ENCODE measurements around the gene MAB21L2. TPM values are rescaled to one million over a fixed set of nuclear protein-coding genes. Genes with fewer than 3 reads are reported as not detected.
"Not testable (repeated sequence)": the region's sequence is repeated elsewhere in the genome, so short reads cannot be mapped to it uniquely, and the experiment has no call there.

MAB21L2 gene
- total RNA-seq = under 1 TPM; 0.16 to 0.69 TPM
- 1 to 10 TPM in 1 of 2 donors, under 1 TPM in 1; 0.05 to 8.6 TPM for polyA plus RNA-seq
- long read RNA-seq, donor 1 = 0 reads
- long read RNA-seq, donor 2 = 0 reads

DNA sequence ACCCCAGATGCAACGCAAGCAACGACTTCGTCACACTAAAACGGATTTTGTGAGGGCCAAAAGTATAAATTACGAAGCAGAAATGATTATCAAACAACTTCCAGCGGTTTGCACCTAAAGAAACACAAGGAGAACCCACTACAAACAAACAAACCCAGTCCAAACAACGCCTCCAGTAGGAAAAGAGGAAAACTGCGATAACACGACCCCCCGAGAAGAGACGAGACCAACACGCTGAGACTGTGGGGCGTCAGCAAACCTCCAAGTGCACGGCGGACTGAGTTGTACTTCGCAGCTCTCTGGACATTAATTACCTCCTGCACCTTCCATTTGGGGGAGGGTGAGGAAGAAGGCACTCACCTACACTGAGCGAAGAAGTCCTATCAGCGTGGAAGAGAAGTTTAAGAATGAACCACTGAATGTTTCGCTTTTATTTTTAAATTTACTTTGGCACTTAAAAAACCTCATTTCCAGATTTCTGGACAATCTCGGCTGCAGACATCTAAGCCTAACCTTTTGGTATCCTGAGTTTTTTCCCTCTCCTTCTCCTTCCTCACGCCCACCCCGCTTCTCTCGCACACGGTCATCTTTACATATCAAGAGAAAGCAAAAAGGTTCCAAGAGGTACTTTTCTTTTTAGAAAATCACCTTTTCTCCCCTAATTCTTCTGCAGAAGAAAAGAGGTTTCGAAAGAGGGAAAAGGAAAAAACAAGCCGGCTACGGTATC lies at the start of gene MAB21L2:
TSS of gene MAB21L2 (plus strand) at position 6 of the 727 bp plus-strand sequence. CDS start 879 bp downstream, outside the sequence.
- Histone ChIP-seq H3K36me3 (ENCODE audit: control insufficient read depth in 1 of 2, insufficient read depth in 2 of 2, low read length in 1 of 2) (no peaks in the 10 kb centered on the region), H3K4me3 (ENCODE audit: low read length in 2 of 2) (no peak within 1 kb of the TSS), H3K27ac (ENCODE audit: low read depth in 1 of 2, low read length in 2 of 2) (no peak within 1 kb of the TSS), H3K9me3 (ENCODE audit: control insufficient read depth, low read length) (no peaks in the 10 kb centered on the region), H3K4me1 (ENCODE audit: control insufficient read depth in 1 of 2, insufficient read depth in 2 of 2, low read length in 2 of 2) (peaks cover 0 to 2% of the 10 kb centered on the region in 2 donors), H3K27me3 (ENCODE audit: control insufficient read depth in 1 of 2, insufficient read depth in 2 of 2, low read length in 1 of 2) (no peaks in the 10 kb centered on the region)
- ATAC-seq (ENCODE audit: low FRiP score) = no peak
- intact Hi-C loops (cut with DNase I) = loop anchor here in 1 of 2 donors (10.0 kb wide), 1 partner anchor 298 kb away; no protein-coding TSS in a partner anchor
- no peak for DNase-seq
- WGBS, 2 donors = 82 to 84% methylated on average over 27 of the region's 27 CpGs

DNA sequence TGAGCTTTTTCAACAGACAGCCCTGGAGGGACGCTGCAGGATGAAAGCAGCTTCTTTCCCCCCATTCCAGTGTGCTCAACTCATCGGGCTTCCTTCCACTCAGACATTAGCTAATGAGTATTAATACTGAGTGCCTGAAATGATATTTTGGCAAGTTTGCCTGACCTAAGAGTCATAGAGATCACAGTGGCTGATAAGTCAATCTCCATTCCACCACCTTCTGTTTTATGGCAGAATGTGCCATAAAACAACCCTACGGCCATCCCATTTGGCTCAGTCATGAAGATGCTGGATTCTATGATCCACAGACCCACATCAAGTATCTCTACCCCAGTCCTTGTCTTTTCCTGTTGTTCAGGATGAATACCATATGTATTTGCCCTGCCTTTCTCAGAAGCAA lies 48.3 kb upstream of the MAB21L2 start:
- Histone ChIP-seq H3K27ac (ENCODE audit: low read depth in 1 of 2, low read length in 2 of 2) (no peak overlapping the region), H3K4me1 (ENCODE audit: control insufficient read depth in 1 of 2, insufficient read depth in 2 of 2, low read length in 2 of 2) (no peaks in the 10 kb centered on the region), H3K4me3 (ENCODE audit: low read length in 2 of 2) (no peak overlapping the region), H3K9me3 (ENCODE audit: control insufficient read depth, low read length) (no peaks in the 10 kb centered on the region), H3K27me3 (ENCODE audit: control insufficient read depth in 1 of 2, insufficient read depth in 2 of 2, low read length in 1 of 2) (no peaks in the 10 kb centered on the region), H3K36me3 (ENCODE audit: control insufficient read depth in 1 of 2, insufficient read depth in 2 of 2, low read length in 1 of 2) (no peaks in the 10 kb centered on the region)
- intact Hi-C loops (cut with DNase I) = no loop called here
- DNase-seq (no peak), ATAC-seq (ENCODE audit: low FRiP score) (no peak)
- WGBS, 2 donors = 86 to 87% methylated on average over 3 of the region's 3 CpGs

DNA sequence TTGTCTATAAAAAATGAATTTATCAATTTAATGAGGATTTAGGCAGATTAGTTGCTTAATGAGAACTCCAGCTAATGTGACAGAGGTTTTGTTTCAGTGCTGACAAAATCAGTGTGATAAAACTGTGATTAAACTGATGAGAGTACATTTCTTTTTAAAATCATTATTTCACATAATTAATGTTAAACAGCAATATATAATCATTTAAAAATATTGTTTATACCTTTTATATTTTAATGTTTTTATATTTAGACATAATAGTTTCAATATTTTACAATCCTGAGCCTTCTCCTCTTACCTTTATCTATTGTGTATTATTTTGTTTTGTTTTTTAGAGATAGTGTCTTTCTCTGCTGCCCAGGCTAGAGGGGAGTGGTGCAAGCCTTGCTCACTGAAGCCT lies 47.1 kb upstream of the MAB21L2 start:
- H3K27me3 ChIP-seq (ENCODE audit: control insufficient read depth in 1 of 2, insufficient read depth in 2 of 2, low read length in 1 of 2) = no peaks in the 10 kb centered on the region
- intact Hi-C loops (cut with DNase I) = no loop called here
- H3K4me1 ChIP-seq (ENCODE audit: control insufficient read depth in 1 of 2, insufficient read depth in 2 of 2, low read length in 2 of 2) = no peaks in the 10 kb centered on the region
- H3K27ac ChIP-seq (ENCODE audit: low read depth in 1 of 2, low read length in 2 of 2) = no peak overlapping the region
- H3K36me3 ChIP-seq (ENCODE audit: control insufficient read depth in 1 of 2, insufficient read depth in 2 of 2, low read length in 1 of 2) = no peaks in the 10 kb centered on the region
- no peak for DNase-seq
- H3K9me3 ChIP-seq (ENCODE audit: control insufficient read depth, low read length) = no peaks in the 10 kb centered on the region
- ATAC-seq (ENCODE audit: low FRiP score) = no peak
- H3K4me3 ChIP-seq (ENCODE audit: low read length in 2 of 2) = no peak overlapping the region

DNA sequence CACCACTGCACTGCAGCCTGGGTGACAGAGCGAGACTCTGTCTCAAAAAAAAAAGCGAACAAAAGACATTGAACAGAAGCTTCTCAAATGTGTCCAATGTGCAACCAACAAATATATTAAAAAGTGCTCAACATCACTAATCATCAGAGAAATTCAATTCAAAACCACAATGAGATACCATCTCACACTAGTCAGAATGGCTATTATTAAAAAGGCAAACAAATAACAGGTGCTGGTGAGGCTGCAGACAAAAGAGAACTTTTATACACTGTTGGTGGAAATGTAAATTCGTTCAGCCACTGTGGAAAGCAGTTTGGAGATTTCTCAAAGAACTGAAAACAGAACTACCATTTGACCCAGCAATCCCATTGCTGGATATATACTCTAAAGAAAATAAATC lies 44.0 kb upstream of the MAB21L2 start:
- H3K4me3 ChIP-seq (ENCODE audit: low read length in 2 of 2); H3K4me1 ChIP-seq (ENCODE audit: control insufficient read depth in 1 of 2, insufficient read depth in 2 of 2, low read length in 2 of 2); H3K36me3 ChIP-seq (ENCODE audit: control insufficient read depth in 1 of 2, insufficient read depth in 2 of 2, low read length in 1 of 2); H3K9me3 ChIP-seq (ENCODE audit: control insufficient read depth, low read length); DNase-seq; intact Hi-C loops (cut with DNase I); ATAC-seq (ENCODE audit: low FRiP score); H3K27me3 ChIP-seq (ENCODE audit: control insufficient read depth in 1 of 2, insufficient read depth in 2 of 2, low read length in 1 of 2); H3K27ac ChIP-seq (ENCODE audit: low read depth in 1 of 2, low read length in 2 of 2): not testable (repeated sequence)
- WGBS, 2 donors = 96 to 97% methylated on average over 3 of the region's 3 CpGs

DNA sequence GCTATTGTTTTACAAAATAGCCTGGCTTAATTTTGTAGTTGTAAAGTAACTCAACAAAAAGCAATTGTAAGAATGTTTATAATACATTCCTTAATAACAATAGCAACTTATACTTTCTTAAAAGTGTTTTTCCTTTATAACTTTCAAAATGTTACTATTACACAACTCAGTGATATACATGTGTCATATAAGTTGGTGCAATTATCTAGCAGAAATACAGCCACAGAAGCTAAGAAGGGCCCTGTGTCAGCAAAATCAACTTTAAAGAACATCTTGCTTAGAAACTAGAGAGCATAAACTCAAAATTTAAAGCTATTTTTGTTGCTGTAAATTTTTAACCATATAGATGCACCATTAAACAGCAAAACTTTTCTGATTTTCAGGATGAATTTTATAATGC lies 41.4 kb upstream of the MAB21L2 start:
- H3K27ac ChIP-seq (ENCODE audit: low read depth in 1 of 2, low read length in 2 of 2) = no peak overlapping the region
- intact Hi-C loops (cut with DNase I) = no loop called here
- no peak for ATAC-seq (ENCODE audit: low FRiP score)

DNA sequence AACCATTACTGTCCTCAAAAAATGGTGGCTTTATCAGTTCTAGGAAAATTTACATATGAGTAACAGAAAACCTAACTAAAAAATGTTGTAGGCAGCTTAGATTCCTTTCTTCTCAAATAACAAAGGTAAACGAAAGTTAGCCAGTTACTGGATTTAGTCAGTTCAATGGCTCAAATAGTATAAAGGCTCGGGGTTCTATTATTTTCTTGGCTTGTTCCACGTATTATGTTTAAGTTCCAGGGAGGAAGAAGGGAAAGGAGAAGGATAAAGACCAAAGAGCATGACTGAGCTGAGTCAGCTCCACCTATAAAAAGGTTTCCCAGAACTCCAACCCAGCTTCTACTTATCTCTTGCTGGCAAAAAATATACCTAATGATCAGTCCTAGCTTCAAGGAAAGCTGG lies 41.0 kb upstream of the MAB21L2 start:
- DNase-seq (no peak), ATAC-seq (ENCODE audit: low FRiP score) (no peak)
- H3K4me3 ChIP-seq (ENCODE audit: low read length in 2 of 2) = no peak overlapping the region
- H3K9me3 ChIP-seq (ENCODE audit: control insufficient read depth, low read length) = no peaks in the 10 kb centered on the region
- no peaks in the 10 kb centered on the region for H3K4me1 ChIP-seq (ENCODE audit: control insufficient read depth in 1 of 2, insufficient read depth in 2 of 2, low read length in 2 of 2)
- H3K27me3 ChIP-seq (ENCODE audit: control insufficient read depth in 1 of 2, insufficient read depth in 2 of 2, low read length in 1 of 2) = no peaks in the 10 kb centered on the region
- H3K27ac ChIP-seq (ENCODE audit: low read depth in 1 of 2, low read length in 2 of 2) = no peak overlapping the region
- H3K36me3 ChIP-seq (ENCODE audit: control insufficient read depth in 1 of 2, insufficient read depth in 2 of 2, low read length in 1 of 2) = no peaks in the 10 kb centered on the region
- WGBS, 2 donors = 53 to 63% methylated on average over 3 of the region's 3 CpGs
- intact Hi-C loops (cut with DNase I) = no loop called here

More for the DNA sequence above, 41.4 kb upstream of the MAB21L2 start:
- Histone ChIP-seq H3K9me3 (ENCODE audit: control insufficient read depth, low read length) (no peaks in the 10 kb centered on the region), H3K4me3 (ENCODE audit: low read length in 2 of 2) (no peak overlapping the region), H3K27me3 (ENCODE audit: control insufficient read depth in 1 of 2, insufficient read depth in 2 of 2, low read length in 1 of 2) (no peaks in the 10 kb centered on the region), H3K36me3 (ENCODE audit: control insufficient read depth in 1 of 2, insufficient read depth in 2 of 2, low read length in 1 of 2) (no peaks in the 10 kb centered on the region), H3K4me1 (ENCODE audit: control insufficient read depth in 1 of 2, insufficient read depth in 2 of 2, low read length in 2 of 2) (no peaks in the 10 kb centered on the region)
- DNase-seq = no peak

DNA sequence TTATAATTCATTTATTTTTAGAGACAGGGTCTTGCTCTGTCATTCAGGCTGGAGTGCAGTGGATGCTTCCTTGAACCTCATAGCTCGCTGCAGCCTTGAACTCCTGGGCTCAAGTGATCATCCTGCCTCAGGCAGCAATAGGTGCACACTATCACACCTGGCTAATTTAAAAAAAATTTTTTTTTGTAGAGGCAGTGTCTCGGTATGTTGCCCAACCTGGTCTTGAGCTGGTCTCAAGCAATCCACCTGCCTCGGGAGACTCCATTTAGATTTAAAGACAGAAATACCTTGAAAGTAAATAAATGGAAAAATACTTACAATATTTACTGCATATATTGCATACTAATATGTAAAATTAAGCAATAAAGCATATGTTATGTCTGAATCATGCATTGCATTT lies 40.3 kb upstream of the MAB21L2 start:
- Histone ChIP-seq H3K27ac (ENCODE audit: low read depth in 1 of 2, low read length in 2 of 2) (no peak overlapping the region), H3K36me3 (ENCODE audit: control insufficient read depth in 1 of 2, insufficient read depth in 2 of 2, low read length in 1 of 2) (no peaks in the 10 kb centered on the region), H3K4me3 (ENCODE audit: low read length in 2 of 2) (no peak overlapping the region), H3K27me3 (ENCODE audit: control insufficient read depth in 1 of 2, insufficient read depth in 2 of 2, low read length in 1 of 2) (no peaks in the 10 kb centered on the region), H3K9me3 (ENCODE audit: control insufficient read depth, low read length) (no peaks in the 10 kb centered on the region), H3K4me1 (ENCODE audit: control insufficient read depth in 1 of 2, insufficient read depth in 2 of 2, low read length in 2 of 2) (no peaks in the 10 kb centered on the region)
- 96% methylated on average over 3 of the region's 3 CpGs for WGBS, 2 donors
- ATAC-seq (ENCODE audit: low FRiP score) (no peak), DNase-seq (no peak)
- intact Hi-C loops (cut with DNase I) = no loop called here

DNA sequence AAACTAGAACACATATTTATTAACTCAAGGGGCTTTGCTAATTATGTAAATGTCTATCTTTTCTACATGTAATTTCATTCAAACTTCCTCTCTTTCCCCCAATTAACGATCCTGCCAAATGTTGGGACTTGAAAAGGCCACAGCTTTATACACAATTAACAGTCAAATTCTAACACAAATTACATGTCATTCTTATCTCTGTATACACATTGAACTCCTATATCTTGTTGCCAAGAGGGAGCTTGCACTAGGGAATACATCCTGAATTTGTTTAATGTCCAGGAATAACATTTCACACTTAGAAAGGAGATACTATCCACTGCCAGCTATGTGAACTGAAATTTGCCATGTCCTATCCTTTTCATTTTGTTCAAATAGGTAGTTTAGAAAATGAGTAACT lies 38.9 kb upstream of the MAB21L2 start:
- no peak overlapping the region for H3K4me3 ChIP-seq (ENCODE audit: low read length in 2 of 2)
- H3K9me3 ChIP-seq (ENCODE audit: control insufficient read depth, low read length) = no peaks in the 10 kb centered on the region
- intact Hi-C loops (cut with DNase I) = no loop called here
- H3K4me1 ChIP-seq (ENCODE audit: control insufficient read depth in 1 of 2, insufficient read depth in 2 of 2, low read length in 2 of 2) = no peaks in the 10 kb centered on the region
- H3K27ac ChIP-seq (ENCODE audit: low read depth in 1 of 2, low read length in 2 of 2) = no peak overlapping the region
- ATAC-seq (ENCODE audit: low FRiP score) (no peak), DNase-seq (no peak)
- no peaks in the 10 kb centered on the region for H3K36me3 ChIP-seq (ENCODE audit: control insufficient read depth in 1 of 2, insufficient read depth in 2 of 2, low read length in 1 of 2)
- WGBS, 2 donors = 74 to 77% methylated on average over 1 of the region's 1 CpG
- H3K27me3 ChIP-seq (ENCODE audit: control insufficient read depth in 1 of 2, insufficient read depth in 2 of 2, low read length in 1 of 2) = no peaks in the 10 kb centered on the region

DNA sequence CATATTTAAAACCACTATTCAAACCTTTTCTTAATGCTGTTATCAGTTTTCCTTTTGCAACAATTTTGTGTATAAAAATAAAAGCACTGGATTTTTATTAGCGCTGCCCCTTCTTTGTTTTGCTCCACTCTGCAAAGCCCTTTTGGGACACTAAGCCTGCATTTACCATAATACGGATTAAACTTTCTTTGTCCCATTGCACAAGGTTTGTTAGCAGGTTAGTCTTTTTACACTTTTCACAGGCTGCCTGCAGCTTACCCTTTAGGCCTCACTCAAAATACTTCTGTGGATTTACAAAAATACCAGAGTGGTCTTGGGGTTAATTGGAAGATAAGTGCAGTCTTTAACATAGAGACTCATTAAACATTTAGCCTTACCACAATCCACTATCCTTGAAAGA lies 35.7 kb upstream of the MAB21L2 start:
- no peak overlapping the region for H3K27ac ChIP-seq (ENCODE audit: low read depth in 1 of 2, low read length in 2 of 2)
- intact Hi-C loops (cut with DNase I) = no loop called here
- no peak for DNase-seq
- no peaks in the 10 kb centered on the region for H3K9me3 ChIP-seq (ENCODE audit: control insufficient read depth, low read length)
- 93 to 96% methylated on average over 2 of the region's 2 CpGs for WGBS, 2 donors
- no peak for ATAC-seq (ENCODE audit: low FRiP score)
- H3K4me3 ChIP-seq (ENCODE audit: low read length in 2 of 2) = no peak overlapping the region
- H3K27me3 ChIP-seq (ENCODE audit: control insufficient read depth in 1 of 2, insufficient read depth in 2 of 2, low read length in 1 of 2) = no peaks in the 10 kb centered on the region
- no peaks in the 10 kb centered on the region for H3K4me1 ChIP-seq (ENCODE audit: control insufficient read depth in 1 of 2, insufficient read depth in 2 of 2, low read length in 2 of 2)
- H3K36me3 ChIP-seq (ENCODE audit: control insufficient read depth in 1 of 2, insufficient read depth in 2 of 2, low read length in 1 of 2) = no peaks in the 10 kb centered on the region

All from aorta (tissue), 5 donors.